ENCODE measurements around the gene CHCHD10. TPM values are rescaled to one million over a fixed set of nuclear protein-coding genes. Genes with fewer than 3 reads are reported as not detected.

Gene CHCHD10
- total RNA-seq, 1 experiment from 2014 or later: 198 TPM

DNA sequence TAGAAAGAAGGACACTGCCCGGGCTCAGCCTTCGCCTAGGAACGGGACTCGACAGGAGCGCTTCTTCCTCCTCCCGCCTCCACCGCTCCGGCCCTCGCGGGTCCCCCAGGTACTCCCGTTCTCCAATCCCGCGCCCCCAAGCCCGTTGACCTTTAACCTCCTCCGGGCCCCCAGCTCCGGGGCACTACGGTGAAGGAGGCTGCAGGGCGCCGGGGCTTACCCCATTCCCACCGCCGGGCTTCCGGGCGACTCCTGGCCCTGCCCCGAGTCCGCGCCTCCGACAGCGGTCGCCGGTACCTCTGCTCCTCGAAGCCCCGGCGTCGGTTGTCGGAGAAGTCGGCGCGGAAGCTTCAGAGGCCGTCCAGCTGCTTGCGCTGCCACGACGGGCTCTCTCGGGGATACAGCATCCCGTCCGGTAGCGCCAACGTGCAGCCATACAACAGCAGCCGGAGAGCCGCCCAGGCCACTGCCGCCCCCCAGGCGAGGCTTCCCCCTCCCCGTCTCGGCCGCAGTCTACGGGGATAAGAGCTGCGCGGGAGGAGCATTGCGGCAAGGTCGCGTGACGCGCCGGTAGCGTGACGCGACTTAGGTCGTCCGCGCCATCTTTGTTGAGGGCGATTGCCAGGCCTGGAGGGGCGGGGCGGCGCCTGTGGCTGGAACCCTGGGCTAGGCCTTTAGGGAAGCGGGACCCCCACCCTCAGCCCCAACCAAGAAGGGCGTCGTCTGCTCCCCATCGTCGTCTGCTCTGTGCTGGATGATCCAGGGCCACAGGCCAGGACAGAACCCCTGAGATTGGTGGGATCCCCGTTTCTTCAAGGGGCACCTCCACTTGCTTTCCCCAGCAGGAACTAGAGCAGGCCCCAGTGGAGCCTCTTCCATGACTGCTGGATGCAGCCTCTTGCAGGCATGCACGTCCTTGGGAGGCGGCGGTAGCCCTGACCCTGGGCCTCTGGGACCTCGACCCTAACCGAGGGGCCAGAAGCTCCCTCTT is 50.7 kb downstream of the CHCHD10 start:
- Mint-ChIP-seq H3K9me3 (no peaks in the 10 kb centered on the region), H3K27ac (peak overlapping the region; percentile 74; the same call in 1 of the 2 replicates), H3K4me1 (0 out of 2 replicates have a peak, but pooled peaks cover 4% of the 10 kb centered on the region), H3K36me3 (peaks cover 13% of the 10 kb centered on the region), H3K27me3 (ENCODE audit: low read depth) (no peaks in the 10 kb centered on the region), H3K4me3 (peak overlapping the region; percentile 71)
- DNase-seq (ENCODE audit: low spot score): peak; percentile 90
- peak; percentile 90 for ATAC-seq
- ChIA-PET POLR2A (interaction anchor here (0.5 to 0.7 kb wide), 4 partner anchors 18 to 683 kb away, joined by 3 to 4 read pairs (median 4); partner anchors contain the start of gene ZNF70), CTCF (interaction anchor here (0.6 to 1.6 kb wide), 6 partner anchors 43 to 140 kb away, joined by 3 to 12 read pairs (median 4); partner anchors contain the start of genes CHCHD10 and SLC2A11)
- TF ChIP-seq ZMAT4 (CRISPR knock-in tag; IDR thresholded peaks at IDR 0.05) (no peak), ELF4 (CRISPR knock-in tag; IDR thresholded peaks at IDR 0.05; ENCODE audit: low read depth) (no peak), FOXJ3 (CRISPR knock-in tag; IDR thresholded peaks at IDR 0.05; ENCODE audit: borderline replicate concordance) (no peak), SMAD4 (CRISPR knock-in tag; IDR thresholded peaks at IDR 0.05) (no peak), RORB (CRISPR knock-in tag; IDR thresholded peaks at IDR 0.05) (no peak), ZNF671 (CRISPR knock-in tag; IDR thresholded peaks at IDR 0.05) (no peak), KAT7 (CRISPR knock-in tag; IDR thresholded peaks at IDR 0.05; ENCODE audit: borderline replicate concordance) (peak; percentile 69; the same call in 1 of the 2 replicates), E2F1 (CRISPR knock-in tag; IDR thresholded peaks at IDR 0.05) (no peak), CREM (CRISPR knock-in tag; IDR thresholded peaks at IDR 0.05) (peak; percentile 95), SOX15 (CRISPR knock-in tag; IDR thresholded peaks at IDR 0.05) (no peak), ZNF416 (CRISPR knock-in tag; IDR thresholded peaks at IDR 0.05) (no peak), E2F5 (CRISPR knock-in tag; IDR thresholded peaks at IDR 0.05) (peak; percentile 91), JUN (CRISPR knock-in tag; IDR thresholded peaks at IDR 0.05) (peak; percentile 61; the same call in 1 of the 2 replicates), GABPB1 (CRISPR knock-in tag; IDR thresholded peaks at IDR 0.05) (peak; percentile 49; the same call in 1 of the 2 replicates), ZNF219 (CRISPR knock-in tag; IDR thresholded peaks at IDR 0.05; ENCODE audit: borderline replicate concordance) (peak; percentile 44; the same call in 1 of the 2 replicates)
- TF ChIP-seq, protein P1, sequence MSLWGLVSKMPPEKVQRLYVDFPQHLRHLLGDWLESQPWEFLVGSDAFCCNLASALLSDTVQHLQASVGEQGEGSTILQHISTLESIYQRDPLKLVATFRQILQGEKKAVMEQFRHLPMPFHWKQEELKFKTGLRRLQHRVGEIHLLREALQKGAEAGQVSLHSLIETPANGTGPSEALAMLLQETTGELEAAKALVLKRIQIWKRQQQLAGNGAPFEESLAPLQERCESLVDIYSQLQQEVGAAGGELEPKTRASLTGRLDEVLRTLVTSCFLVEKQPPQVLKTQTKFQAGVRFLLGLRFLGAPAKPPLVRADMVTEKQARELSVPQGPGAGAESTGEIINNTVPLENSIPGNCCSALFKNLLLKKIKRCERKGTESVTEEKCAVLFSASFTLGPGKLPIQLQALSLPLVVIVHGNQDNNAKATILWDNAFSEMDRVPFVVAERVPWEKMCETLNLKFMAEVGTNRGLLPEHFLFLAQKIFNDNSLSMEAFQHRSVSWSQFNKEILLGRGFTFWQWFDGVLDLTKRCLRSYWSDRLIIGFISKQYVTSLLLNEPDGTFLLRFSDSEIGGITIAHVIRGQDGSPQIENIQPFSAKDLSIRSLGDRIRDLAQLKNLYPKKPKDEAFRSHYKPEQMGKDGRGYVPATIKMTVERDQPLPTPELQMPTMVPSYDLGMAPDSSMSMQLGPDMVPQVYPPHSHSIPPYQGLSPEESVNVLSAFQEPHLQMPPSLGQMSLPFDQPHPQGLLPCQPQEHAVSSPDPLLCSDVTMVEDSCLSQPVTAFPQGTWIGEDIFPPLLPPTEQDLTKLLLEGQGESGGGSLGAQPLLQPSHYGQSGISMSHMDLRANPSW (CRISPR knock-in tag; conservative IDR thresholded peaks at IDR 0.05; ENCODE audit: low read depth): peak; percentile 86; the same call in 1 of the 2 replicates
- TF ChIP-seq, protein P2, sequence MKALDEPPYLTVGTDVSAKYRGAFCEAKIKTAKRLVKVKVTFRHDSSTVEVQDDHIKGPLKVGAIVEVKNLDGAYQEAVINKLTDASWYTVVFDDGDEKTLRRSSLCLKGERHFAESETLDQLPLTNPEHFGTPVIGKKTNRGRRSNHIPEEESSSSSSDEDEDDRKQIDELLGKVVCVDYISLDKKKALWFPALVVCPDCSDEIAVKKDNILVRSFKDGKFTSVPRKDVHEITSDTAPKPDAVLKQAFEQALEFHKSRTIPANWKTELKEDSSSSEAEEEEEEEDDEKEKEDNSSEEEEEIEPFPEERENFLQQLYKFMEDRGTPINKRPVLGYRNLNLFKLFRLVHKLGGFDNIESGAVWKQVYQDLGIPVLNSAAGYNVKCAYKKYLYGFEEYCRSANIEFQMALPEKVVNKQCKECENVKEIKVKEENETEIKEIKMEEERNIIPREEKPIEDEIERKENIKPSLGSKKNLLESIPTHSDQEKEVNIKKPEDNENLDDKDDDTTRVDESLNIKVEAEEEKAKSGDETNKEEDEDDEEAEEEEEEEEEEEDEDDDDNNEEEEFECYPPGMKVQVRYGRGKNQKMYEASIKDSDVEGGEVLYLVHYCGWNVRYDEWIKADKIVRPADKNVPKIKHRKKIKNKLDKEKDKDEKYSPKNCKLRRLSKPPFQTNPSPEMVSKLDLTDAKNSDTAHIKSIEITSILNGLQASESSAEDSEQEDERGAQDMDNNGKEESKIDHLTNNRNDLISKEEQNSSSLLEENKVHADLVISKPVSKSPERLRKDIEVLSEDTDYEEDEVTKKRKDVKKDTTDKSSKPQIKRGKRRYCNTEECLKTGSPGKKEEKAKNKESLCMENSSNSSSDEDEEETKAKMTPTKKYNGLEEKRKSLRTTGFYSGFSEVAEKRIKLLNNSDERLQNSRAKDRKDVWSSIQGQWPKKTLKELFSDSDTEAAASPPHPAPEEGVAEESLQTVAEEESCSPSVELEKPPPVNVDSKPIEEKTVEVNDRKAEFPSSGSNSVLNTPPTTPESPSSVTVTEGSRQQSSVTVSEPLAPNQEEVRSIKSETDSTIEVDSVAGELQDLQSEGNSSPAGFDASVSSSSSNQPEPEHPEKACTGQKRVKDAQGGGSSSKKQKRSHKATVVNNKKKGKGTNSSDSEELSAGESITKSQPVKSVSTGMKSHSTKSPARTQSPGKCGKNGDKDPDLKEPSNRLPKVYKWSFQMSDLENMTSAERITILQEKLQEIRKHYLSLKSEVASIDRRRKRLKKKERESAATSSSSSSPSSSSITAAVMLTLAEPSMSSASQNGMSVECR (CRISPR knock-in tag; IDR thresholded peaks at IDR 0.05; ENCODE audit: borderline replicate concordance): peak; percentile 87; the same call in 1 of the 2 replicates
- TF ChIP-seq, protein P3, sequence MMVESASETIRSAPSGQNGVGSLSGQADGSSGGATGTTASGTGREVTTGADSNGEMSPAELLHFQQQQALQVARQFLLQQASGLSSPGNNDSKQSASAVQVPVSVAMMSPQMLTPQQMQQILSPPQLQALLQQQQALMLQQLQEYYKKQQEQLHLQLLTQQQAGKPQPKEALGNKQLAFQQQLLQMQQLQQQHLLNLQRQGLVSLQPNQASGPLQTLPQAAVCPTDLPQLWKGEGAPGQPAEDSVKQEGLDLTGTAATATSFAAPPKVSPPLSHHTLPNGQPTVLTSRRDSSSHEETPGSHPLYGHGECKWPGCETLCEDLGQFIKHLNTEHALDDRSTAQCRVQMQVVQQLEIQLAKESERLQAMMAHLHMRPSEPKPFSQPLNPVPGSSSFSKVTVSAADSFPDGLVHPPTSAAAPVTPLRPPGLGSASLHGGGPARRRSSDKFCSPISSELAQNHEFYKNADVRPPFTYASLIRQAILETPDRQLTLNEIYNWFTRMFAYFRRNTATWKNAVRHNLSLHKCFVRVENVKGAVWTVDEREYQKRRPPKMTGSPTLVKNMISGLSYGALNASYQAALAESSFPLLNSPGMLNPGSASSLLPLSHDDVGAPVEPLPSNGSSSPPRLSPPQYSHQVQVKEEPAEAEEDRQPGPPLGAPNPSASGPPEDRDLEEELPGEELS (CRISPR knock-in tag; IDR thresholded peaks at IDR 0.05): peak; percentile 94
- TF ChIP-seq, protein P4, sequence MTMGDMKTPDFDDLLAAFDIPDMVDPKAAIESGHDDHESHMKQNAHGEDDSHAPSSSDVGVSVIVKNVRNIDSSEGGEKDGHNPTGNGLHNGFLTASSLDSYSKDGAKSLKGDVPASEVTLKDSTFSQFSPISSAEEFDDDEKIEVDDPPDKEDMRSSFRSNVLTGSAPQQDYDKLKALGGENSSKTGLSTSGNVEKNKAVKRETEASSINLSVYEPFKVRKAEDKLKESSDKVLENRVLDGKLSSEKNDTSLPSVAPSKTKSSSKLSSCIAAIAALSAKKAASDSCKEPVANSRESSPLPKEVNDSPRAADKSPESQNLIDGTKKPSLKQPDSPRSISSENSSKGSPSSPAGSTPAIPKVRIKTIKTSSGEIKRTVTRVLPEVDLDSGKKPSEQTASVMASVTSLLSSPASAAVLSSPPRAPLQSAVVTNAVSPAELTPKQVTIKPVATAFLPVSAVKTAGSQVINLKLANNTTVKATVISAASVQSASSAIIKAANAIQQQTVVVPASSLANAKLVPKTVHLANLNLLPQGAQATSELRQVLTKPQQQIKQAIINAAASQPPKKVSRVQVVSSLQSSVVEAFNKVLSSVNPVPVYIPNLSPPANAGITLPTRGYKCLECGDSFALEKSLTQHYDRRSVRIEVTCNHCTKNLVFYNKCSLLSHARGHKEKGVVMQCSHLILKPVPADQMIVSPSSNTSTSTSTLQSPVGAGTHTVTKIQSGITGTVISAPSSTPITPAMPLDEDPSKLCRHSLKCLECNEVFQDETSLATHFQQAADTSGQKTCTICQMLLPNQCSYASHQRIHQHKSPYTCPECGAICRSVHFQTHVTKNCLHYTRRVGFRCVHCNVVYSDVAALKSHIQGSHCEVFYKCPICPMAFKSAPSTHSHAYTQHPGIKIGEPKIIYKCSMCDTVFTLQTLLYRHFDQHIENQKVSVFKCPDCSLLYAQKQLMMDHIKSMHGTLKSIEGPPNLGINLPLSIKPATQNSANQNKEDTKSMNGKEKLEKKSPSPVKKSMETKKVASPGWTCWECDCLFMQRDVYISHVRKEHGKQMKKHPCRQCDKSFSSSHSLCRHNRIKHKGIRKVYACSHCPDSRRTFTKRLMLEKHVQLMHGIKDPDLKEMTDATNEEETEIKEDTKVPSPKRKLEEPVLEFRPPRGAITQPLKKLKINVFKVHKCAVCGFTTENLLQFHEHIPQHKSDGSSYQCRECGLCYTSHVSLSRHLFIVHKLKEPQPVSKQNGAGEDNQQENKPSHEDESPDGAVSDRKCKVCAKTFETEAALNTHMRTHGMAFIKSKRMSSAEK (CRISPR knock-in tag; IDR thresholded peaks at IDR 0.05; ENCODE audit: borderline replicate concordance): no peak
